GM18517 (cell line): ENCODE measurements around the gene STK32A.

Experiments used
- ATAC-seq: cut with Tn5 transposase; IDR thresholded peaks from one replicate; pipeline ENCODE4 v1.9.1; 2021; ENCODE audit warnings: mild to moderate bottlenecking, moderate library complexity; ENCODE audit not compliant: unreplicated experiment

Gene STK32A

GRCh38 chr5:147248561-147248960 is 13.7 kb downstream of the STK32A start:
- ATAC-seq, result no peak

GRCh38 chr5:147259837-147260236 is 25.0 kb downstream of the STK32A start:
- ATAC-seq, result no peak

- ATAC-seq, result no peak
These were observed 32.4 kb downstream of the STK32A start for GRCh38 chr5:147267082-147267832.

- no peak for ATAC-seq
These were observed 41.7 kb downstream of the STK32A start for GRCh38 chr5:147276497-147276896.

- ATAC-seq, result no peak
These were observed 51.5 kb downstream of the STK32A start for GRCh38 chr5:147286296-147286695.

- ATAC-seq, result no peak
These were observed 52.3 kb downstream of the STK32A start for GRCh38 chr5:147287110-147287509.

- ATAC-seq, result no peak
These were observed 55.4 kb downstream of the STK32A start for GRCh38 chr5:147290261-147290660.

GRCh38 chr5:147303251-147303650 is 68.4 kb downstream of the STK32A start:
- no peak for ATAC-seq

GRCh38 chr5:147303976-147304375 is 69.2 kb downstream of the STK32A start:
- no peak for ATAC-seq

- ATAC-seq, result no peak
These were observed 70.3 kb downstream of the STK32A start for GRCh38 chr5:147305147-147305546.

- no peak for ATAC-seq
These were observed 71.5 kb downstream of the STK32A start for GRCh38 chr5:147306351-147306750.

GRCh38 chr5:147307170-147307569 is 72.3 kb downstream of the STK32A start:
- no peak for ATAC-seq

- ATAC-seq, result no peak
These were observed 74.8 kb downstream of the STK32A start for GRCh38 chr5:147309621-147310020.

GRCh38 chr5:147310059-147310704 is 75.4 kb downstream of the STK32A start:
- no peak for ATAC-seq

- ATAC-seq, result no peak
These were observed 83.3 kb downstream of the STK32A start for GRCh38 chr5:147317978-147318684.

- no peak for ATAC-seq
These were observed 86.7 kb downstream of the STK32A start for GRCh38 chr5:147321569-147321968.

- ATAC-seq, result no peak
These were observed 92.6 kb downstream of the STK32A start for GRCh38 chr5:147327421-147327820.

- ATAC-seq, result no peak
These were observed 93.1 kb downstream of the STK32A start for GRCh38 chr5:147327905-147328304.

GRCh38 chr5:147332658-147333057 is 97.8 kb downstream of the STK32A start:
- no peak for ATAC-seq

GRCh38 chr5:147336876-147337275 is 102.0 kb downstream of the STK32A start:
- ATAC-seq, result no peak

- ATAC-seq, result no peak
These were observed 104.5 kb downstream of the STK32A start for GRCh38 chr5:147339313-147339712.

GRCh38 chr5:147340941-147341340 is 106.1 kb downstream of the STK32A start:
- ATAC-seq, result no peak
